RWPE2 (cell line): ENCODE results near the gene PQBP1.

Source experiments
- ATAC-seq: fragments of 200-7000 bp; cut with Tn5 transposase; 3 replicates; pipeline ENCODE4 v1.9.1; 2021; ENCODE audit warnings: low read depth
- DNase-seq: peaks from one replicate; pipeline ENCODE4 v3.0.0-alpha.2; 2020; ENCODE audit warnings: low spot score
- H3K27ac ChIP-seq: fragments of 450-650 bp; 2 replicates; pipeline ENCODE4 v1.5.1; 2017; ENCODE audit warnings: mild to moderate bottlenecking; ENCODE audit not compliant: poor library complexity, severe bottlenecking
- H3K27me3 ChIP-seq: fragments of 250-450 bp; sonication (Bioruptor Pico); 2 replicates; pipeline ENCODE4 v1.5.1; 2021; ENCODE audit warnings: mild to moderate bottlenecking, moderate library complexity; ENCODE audit not compliant: insufficient read depth, poor library complexity, severe bottlenecking
- H3K36me3 ChIP-seq: fragments of 250-450 bp; sonication (Bioruptor Pico); 2 replicates; pipeline ENCODE4 v1.5.1; 2020; ENCODE audit warnings: low read depth, mild to moderate bottlenecking, moderate library complexity
- H3K4me1 ChIP-seq: fragments of 250-450 bp; sonication (Bioruptor Pico); 2 replicates; pipeline ENCODE4 v1.5.1; 2021; ENCODE audit warnings: mild to moderate bottlenecking, moderate library complexity; ENCODE audit not compliant: insufficient read depth, poor library complexity, severe bottlenecking
- H3K4me3 ChIP-seq: fragments of 250-450 bp; sonication (Bioruptor Pico); 2 replicates; pipeline ENCODE4 v1.5.1; 2021; ENCODE audit warnings: mild to moderate bottlenecking, moderate library complexity; ENCODE audit not compliant: severe bottlenecking
- H3K9me3 ChIP-seq: fragments of 250-450 bp; sonication (Bioruptor Pico); 2 replicates; pipeline ENCODE4 v1.5.1; 2021; ENCODE audit warnings: mild to moderate bottlenecking, moderate library complexity; ENCODE audit not compliant: severe bottlenecking
- TF ChIP-seq, protein P1 (sequence below): fragments of 450-650 bp; IDR thresholded peaks from one replicate; pipeline ENCODE4 v1.5.1; 2017; ENCODE audit warnings: mild to moderate bottlenecking, moderate library complexity; ENCODE audit not compliant: poor library complexity, severe bottlenecking

Gene PQBP1

DNA sequence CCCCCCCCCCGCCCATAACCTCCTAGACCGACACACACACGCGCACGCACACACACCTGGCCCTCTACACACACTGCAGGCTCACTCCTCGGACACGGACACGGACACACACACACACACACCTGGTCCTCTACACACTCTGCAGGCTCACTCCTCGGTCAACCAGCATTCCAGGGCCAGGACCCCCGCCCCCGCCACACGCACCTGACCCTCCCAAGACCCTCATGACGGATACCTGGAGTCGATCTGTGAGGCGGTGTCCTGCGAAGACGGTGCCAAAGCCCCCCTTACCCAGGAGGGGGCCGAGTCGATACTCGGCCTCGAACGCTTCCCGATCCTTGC is 20.5 kb downstream of the PQBP1 start:
- peaks cover 21% of the 10 kb centered on the region for H3K36me3 ChIP-seq
- no peaks in the 10 kb centered on the region for H3K27me3 ChIP-seq
- peak overlapping the region; percentile 53 for H3K27ac ChIP-seq
- H3K4me1 ChIP-seq: peaks cover 3% of the 10 kb centered on the region
- TF ChIP-seq, protein P1, sequence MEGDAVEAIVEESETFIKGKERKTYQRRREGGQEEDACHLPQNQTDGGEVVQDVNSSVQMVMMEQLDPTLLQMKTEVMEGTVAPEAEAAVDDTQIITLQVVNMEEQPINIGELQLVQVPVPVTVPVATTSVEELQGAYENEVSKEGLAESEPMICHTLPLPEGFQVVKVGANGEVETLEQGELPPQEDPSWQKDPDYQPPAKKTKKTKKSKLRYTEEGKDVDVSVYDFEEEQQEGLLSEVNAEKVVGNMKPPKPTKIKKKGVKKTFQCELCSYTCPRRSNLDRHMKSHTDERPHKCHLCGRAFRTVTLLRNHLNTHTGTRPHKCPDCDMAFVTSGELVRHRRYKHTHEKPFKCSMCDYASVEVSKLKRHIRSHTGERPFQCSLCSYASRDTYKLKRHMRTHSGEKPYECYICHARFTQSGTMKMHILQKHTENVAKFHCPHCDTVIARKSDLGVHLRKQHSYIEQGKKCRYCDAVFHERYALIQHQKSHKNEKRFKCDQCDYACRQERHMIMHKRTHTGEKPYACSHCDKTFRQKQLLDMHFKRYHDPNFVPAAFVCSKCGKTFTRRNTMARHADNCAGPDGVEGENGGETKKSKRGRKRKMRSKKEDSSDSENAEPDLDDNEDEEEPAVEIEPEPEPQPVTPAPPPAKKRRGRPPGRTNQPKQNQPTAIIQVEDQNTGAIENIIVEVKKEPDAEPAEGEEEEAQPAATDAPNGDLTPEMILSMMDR: no peak
- no peaks in the 10 kb centered on the region for H3K9me3 ChIP-seq
- peak overlapping the region; percentile 76 for H3K4me3 ChIP-seq
- DNase-seq (no peak), ATAC-seq (no peak)

DNA sequence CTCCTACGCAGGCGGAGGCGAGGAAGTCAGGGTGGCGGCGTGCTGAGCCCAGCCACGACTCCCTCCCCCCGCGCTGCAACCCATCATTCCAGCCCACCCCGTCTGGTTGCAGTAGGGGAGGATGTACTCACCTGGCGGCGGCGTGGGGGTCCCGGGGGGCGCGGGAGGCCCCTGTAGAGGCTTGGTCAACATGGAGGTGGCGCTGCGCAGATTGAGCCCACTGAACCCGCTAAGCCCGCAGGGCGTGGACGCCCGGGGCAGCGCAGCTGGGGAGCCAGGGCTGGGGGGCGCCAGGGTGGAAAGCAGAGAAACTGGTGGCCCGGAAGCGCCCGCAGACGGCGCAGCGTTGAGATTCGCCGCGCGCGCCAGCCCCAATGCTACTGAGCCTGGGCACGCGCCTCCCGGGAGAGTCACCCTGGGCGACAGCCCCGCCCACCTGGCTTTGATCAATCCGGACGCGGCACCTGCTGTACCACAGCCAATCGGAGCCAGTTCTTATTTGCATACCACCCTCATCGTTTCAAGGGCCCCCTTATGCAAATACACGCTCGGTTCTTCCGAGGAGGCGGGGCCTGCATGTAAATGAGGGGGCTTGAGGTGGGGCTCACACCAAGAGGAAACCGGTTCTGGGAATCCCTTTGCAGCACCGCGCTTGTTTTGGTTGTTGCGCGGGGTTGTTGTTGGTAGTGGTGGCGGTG is 21.1 kb downstream of the PQBP1 start, which contains the start of gene PIM2:
Gene PIM2, minus strand, starts transcription at position 382 of the 698 bp plus-strand sequence. Its CDS starts 190 bp downstream, at position 192.
- H3K9me3 ChIP-seq: no peaks in the 10 kb centered on the region
- H3K27ac ChIP-seq: peak within 1 kb of the TSS; percentile 53
- peak within 1 kb of the TSS; percentile 76 for H3K4me3 ChIP-seq
- ATAC-seq (peak; percentile 82), DNase-seq (peak; percentile 90)
- TF ChIP-seq, protein P1: no peak
- H3K36me3 ChIP-seq: peaks cover 21% of the 10 kb centered on the region
- H3K4me1 ChIP-seq: peaks cover 3% of the 10 kb centered on the region
- no peaks in the 10 kb centered on the region for H3K27me3 ChIP-seq

DNA sequence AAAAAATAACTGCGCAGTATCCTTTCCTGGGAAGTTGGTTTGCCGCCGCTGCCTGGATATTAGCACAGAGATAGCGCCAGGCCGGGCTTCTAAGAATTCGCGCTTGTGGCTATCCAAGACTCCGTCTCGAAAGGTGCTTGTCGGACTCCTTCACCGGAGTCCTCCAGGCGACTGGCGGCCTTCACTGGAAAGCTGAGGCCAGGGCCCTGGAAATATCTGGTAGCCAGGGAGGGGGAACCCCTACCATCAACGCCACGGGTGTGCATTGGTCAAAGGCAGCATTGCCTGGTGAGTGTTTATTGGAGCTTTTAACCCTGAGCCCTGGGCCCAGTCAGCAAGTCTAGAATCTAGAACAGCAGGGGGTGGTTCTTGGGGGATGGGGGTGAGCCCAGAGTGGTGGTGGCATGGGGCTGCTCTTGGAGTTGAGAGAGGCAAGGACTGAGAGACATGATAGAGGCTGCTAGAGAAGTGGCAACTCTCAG is 21.7 kb downstream of the PQBP1 start:
- peak overlapping the region; percentile 53 for H3K27ac ChIP-seq
- ATAC-seq: peak; percentile 17
- DNase-seq: no peak
- peaks cover 21% of the 10 kb centered on the region for H3K36me3 ChIP-seq
- peak overlapping the region; percentile 76 for H3K4me3 ChIP-seq
- no peaks in the 10 kb centered on the region for H3K27me3 ChIP-seq
- TF ChIP-seq, protein P1: no peak
- H3K9me3 ChIP-seq: no peaks in the 10 kb centered on the region
- H3K4me1 ChIP-seq: peaks cover 3% of the 10 kb centered on the region

DNA sequence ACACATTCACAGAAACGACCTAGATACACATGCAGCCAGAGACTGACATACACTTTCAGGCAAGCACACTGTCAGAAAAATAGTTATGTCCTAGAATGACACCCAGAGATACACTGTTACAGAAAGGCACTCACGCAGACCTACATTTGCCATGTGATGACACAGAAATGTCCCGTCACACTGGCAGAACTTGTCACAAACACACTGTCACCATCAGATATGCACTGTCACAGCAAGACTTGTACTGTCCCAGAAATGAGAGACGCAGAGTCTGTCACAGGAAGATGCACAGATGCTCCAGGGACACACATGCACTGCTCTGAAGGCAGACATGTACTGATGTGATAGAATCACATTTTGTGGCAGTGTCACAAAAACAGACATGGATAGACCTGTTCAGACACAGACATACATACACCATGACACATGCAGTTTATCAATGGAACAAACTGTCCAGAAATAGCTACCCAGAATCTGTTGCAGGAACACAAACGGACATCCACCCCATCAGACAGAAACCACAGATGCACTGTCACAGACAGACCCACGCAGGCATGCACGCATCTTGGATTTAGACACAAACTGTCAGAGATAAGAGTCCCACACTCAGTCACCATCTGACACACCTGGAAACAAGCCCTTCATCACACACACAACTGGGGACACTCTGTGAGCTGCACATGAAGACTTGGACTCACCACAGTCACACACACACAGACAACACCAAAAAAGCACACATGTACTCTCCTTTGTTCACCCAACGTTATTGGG is 22.4 kb downstream of the PQBP1 start:
- Histone ChIP-seq H3K27ac (peak overlapping the region; percentile 53), H3K4me1 (peaks cover 3% of the 10 kb centered on the region), H3K27me3 (no peaks in the 10 kb centered on the region), H3K9me3 (no peaks in the 10 kb centered on the region), H3K4me3 (no peak overlapping the region), H3K36me3 (peaks cover 14% of the 10 kb centered on the region)
- DNase-seq (no peak), ATAC-seq (no peak)
- TF ChIP-seq, protein P1: no peak
